Retinal pigment epithelial cell (primary cell): ENCODE results near the gene NCBP3.
"Not testable (repeated sequence)": the region's sequence is repeated elsewhere in the genome, so short reads cannot be mapped to it uniquely, and the experiment has no call there.

Experiments
- DNase-seq: peaks from one replicate; pipeline ENCODE4 v3.0.0-alpha.2; 2010; ENCODE audit warnings: low read depth
- H3K4me3 ChIP-seq: 2 replicates; pipeline ENCODE4 v1.5.1; 2011; ENCODE audit warnings: mild to moderate bottlenecking, low read length, control low read depth, moderate library complexity
- CTCF ChIP-seq: conservative IDR thresholded peaks from 2 replicates; pipeline ENCODE4 v1.5.1; 2011; ENCODE audit warnings: low read depth, low read length, control low read depth, inconsistent platforms

The NCBP3 gene

GRCh38 chr17:3792481-3792880 lies 53.6 kb downstream of the NCBP3 start:
- H3K4me3 ChIP-seq = no peak overlapping the region
- no peak for TF ChIP-seq CTCF
- no peak for DNase-seq

- no peak for TF ChIP-seq CTCF
- no peak overlapping the region for H3K4me3 ChIP-seq
- DNase-seq = no peak
Measured at GRCh38 chr17:3788200-3788599, 57.8 kb downstream of the NCBP3 start.

GRCh38 chr17:3785323-3785722 lies 60.7 kb downstream of the NCBP3 start:
- not testable (repeated sequence) for DNase-seq

GRCh38 chr17:3782751-3783150 lies 63.3 kb downstream of the NCBP3 start:
- no peak overlapping the region for H3K4me3 ChIP-seq
- no peak for TF ChIP-seq CTCF
- no peak for DNase-seq

More at GRCh38 chr17:3785323-3785722, 60.7 kb downstream of the NCBP3 start:
- not testable (repeated sequence) for H3K4me3 ChIP-seq

- TF ChIP-seq CTCF = no peak
- no peak overlapping the region for H3K4me3 ChIP-seq
- no peak for DNase-seq
Measured at GRCh38 chr17:3780986-3781385, 65.1 kb downstream of the NCBP3 start.

GRCh38 chr17:3777366-3778120 lies 68.5 kb downstream of the NCBP3 start:
- no peak for TF ChIP-seq CTCF
- no peak overlapping the region for H3K4me3 ChIP-seq
- no peak for DNase-seq

GRCh38 chr17:3773966-3774365 lies 72.1 kb downstream of the NCBP3 start:
- no peak for DNase-seq
- H3K4me3 ChIP-seq = no peak overlapping the region
- TF ChIP-seq CTCF = no peak
